Superior temporal gyrus (tissue), 1 donor: ENCODE results near the gene NECTIN1.

ENCODE experiments used
- DNase-seq: peaks from one replicate; pipeline ENCODE4 v3.0.0-alpha.2; 2016; ENCODE audit errors: extremely low spot score

NECTIN1 gene

DNA sequence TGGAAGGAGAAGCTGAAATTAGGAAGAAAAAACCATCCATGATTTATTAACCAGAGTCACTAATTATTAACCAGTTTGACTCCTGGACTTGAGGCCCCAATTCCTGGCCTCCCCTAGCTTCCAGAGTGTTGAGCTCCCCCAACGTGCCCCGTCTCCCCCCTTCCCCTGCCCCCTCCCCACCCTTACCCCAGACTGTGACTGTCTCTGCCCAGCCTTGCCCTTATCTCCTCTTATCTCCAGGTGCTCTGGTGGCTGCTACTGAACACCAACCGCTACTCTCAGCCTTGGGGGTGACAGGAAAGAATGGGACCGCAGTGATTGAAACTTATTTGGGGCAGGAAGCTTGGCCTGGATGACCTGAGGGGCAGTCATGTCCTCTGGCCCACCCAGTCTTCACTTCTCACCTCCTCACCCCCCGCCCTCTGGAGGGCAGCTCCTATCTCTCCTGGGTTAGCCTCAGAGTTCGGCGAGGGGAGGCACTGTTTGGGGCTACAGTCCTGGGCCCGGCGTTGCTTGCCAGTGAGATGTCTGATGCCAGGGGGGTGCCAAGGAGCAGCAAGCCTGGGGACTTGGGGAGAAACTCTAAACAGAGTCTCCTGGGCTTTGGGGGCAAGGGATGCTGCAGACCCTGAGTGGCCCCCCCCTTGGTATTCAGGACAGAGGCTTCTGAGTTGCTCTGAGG is 15.5 kb downstream of the NECTIN1 start:
- DNase-seq, result no peak

DNA sequence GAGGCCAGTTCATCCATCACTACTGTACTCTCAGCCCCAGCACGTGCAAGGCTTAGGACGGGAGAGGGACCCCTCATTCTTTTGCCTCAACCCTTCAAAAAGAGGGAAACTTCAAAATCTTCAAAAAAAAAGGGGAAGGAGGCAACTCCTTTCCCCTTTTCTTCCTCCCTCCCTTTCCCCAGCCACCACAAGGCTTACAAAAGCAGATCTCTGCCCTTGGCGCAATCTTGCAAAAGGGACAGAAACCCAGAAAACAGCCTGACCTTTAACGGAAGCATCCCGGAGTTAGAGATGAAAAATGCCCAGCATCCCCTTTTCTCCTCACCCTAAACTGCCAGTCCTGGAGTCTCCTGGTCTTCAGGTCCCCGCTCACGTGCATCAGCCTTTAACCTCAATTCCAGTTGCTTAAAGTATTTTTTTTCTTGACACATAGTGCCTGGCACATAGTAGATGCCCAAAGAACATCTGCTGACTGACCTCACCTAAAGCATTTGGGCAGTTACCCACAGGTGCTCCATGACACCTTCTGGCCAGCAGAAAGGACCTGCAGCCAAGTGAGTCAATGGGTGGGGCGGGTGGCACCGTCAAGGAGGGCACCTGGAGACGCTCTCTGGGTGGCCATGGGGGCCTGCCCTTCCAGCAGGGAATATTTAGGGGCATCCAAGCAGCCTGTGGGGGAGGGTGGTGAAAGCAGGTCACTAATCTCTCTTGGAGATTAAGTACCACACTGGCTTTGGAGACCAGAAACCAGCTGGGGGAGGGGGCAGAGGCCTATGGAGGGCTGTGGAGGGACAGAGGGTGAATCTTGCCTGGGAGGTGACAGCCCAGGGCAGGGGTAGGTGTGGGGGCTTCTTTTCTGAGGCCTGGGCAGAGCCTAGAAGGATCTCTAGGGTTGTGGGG is 16.3 kb downstream of the NECTIN1 start:
- DNase-seq, result no peak

DNA sequence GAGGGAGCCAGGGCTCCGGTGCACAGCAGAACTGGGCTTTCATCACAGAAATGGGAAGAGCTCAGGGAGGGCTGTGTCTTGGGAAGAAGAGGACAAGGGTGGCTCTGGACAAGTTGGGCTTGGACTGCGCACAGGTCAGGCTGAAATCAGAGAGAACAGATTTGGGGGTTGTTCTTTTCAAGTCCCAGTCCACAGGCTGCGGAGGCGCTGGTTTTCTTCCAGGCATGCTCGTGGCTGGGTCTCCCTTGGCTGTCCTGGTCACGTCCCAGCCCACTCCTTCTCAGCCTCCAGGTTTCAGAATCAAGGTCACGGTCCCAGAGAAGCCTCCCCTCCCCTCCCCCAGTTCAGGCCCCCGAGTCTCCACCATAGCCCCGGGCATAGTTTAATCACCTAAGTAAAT is 17.0 kb downstream of the NECTIN1 start:
- no peak for DNase-seq

DNA sequence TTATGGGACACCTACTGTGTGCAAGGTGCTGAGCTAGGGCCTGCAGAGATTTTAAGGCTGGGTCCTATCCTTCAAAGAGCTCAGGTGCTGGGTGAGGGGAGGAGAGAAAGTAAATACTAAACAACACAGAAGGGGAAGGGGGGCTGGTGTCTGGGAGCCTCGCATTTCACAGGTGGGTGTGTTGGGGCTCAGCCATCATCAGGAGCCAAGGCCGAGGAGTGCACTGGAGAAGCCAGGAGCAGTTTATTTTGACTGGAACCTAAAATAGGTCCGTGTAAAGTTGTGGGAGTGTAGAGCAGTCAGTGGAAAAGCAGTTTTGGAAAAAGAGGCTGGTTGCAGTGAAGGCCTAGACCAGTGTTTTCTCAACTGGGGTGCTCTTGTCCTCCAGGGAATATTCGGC is 17.5 kb downstream of the NECTIN1 start:
- DNase-seq, result no peak

DNA sequence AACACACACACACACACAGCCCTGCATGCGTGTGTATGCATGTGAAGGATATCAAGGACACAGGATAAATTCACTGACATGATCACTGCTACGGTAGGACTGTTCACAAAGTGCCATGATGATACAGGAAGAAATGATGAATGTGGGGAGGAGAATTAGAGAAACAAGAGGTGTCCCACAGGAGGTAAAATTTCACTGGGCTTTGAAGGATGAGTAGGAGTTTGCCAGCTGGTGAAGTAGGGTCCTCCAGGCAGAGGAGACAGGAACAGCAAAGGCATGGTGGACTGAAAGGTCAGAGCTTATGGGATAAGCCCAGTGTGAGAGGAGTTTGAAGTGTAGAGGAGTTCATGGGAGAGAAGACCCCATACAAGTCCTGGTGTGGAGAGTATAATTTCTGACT is 18.6 kb downstream of the NECTIN1 start:
- no peak for DNase-seq

DNA sequence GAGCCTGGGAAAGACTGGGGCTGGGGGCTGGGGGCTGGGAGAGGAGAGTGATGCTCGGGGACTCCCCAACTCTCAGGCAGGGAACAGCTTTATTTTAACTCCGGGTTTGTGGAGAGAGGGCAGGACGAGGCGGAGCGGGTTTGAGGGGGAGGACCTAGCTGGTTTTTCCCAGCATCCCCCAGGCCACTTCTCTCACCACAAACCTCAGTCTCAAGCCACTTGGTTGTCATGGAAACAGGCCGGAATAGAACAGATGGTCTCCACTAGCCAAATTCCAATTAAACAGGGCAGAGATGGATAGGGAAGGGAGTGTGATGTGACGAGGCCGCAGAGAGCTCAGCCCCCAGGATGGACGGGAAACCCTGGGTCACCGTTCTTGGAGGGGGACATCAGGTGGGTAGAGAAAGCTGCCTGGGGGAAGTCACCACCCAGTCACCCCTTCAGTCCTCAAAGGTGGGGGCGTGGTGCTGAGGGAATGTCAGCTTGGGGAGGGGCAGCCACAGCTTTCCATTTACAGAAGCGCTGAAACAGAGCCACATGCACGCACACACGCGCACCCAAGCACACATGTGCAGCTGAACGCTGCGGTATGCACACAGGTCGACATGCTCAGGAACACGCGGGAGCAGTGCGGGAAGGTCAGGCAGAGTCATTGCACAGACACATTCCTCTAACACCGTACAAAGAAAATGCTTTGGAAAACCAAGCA is 19.2 kb downstream of the NECTIN1 start:
- DNase-seq, result peak; percentile 77

DNA sequence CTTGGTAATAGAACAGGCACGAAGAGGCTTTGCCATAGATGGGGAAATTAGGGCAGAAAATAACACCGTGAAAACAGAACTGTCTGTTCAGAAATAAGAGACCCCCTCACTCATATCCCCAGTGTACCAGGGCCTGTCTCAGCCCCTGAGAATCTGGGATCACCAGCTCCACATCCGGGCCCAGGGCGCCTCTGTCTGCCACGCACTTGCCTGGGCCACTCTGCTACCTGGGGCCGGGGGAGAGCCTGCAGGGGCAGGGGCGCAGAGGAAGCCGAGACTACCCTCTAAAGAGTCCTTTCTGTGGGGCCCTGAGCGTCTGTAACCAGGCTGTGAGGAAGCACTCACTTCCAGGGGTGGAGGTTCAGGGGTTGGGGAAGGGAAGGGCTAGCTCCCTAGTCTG is 19.8 kb downstream of the NECTIN1 start:
- DNase-seq, result no peak

DNA sequence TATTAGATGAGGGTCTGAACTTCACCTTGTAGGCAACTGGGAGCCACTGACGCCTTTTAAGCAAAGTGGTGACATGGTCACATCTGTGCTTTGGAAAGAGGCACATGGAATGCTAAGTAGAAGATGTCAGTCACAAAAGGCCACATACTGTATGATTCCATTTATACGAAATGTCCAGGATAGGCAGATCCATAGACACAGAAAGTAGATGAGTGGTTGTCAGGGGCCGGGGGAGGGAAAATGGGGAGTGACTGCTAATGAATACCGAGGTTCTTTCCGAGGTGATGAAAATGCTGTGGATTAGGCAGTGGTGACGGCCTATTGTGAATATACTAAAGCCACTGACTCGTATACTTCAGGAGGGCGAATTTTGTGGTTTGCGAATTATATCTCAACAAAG is 20.6 kb downstream of the NECTIN1 start:
- DNase-seq, result no peak

DNA sequence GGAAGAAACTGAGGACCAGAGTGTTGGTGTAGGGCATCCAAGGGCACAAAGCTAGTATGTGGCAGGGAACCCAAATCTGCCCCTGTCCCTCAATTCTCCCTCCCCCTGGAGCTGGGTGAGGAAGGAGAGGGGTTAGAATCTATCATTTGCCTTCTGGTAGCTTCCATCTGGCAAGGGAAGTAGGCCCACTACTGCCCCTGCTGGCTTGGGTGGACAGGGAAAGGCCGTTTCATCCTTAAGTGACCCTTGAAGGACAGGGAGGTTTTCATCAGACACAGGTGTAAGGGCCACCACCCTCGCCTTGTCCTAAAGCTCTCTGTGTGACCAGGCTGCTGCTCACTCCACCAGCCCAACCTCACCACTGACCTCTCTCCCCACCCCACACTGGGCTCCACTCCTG is 22.1 kb downstream of the NECTIN1 start:
- no peak for DNase-seq

DNA sequence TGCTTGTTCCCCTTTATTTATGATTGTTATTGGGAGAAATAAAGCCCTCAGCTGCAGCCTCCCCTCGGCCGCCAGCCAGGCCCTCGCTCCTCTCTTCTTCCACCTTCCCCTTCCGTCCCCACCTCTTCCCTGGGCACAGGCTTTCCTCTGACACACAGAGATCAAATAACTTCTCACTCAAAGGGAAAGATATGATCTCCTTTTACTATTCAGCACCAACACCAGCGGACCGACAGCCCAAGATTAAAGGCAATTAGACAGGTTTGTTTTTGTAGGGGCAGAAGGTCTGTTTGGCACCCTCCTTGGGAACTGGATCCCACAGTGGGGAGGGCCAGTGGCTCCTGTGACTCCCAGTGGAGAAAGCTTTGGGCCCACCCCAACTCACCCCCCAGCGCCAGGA is 23.0 kb downstream of the NECTIN1 start:
- no peak for DNase-seq

DNA sequence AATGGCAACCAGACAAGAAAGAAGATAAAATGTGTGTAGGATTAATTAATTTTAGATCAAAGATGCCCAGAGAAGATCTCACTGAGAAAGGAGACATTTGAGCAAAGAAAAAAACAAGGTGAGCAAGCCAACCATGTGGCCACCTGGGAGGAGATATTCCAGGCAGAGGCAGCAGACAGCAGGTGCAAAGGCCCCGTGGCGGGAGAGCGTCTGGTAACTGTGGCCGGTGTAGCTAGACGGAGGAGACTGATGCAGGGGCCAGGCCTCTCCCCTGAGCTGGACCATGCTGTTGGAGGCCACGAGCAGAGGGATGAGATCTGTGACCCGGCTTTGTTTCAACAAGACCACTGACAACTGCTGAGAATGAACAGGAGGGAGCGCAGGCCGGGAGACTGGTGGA is 23.6 kb downstream of the NECTIN1 start:
- no peak for DNase-seq

DNA sequence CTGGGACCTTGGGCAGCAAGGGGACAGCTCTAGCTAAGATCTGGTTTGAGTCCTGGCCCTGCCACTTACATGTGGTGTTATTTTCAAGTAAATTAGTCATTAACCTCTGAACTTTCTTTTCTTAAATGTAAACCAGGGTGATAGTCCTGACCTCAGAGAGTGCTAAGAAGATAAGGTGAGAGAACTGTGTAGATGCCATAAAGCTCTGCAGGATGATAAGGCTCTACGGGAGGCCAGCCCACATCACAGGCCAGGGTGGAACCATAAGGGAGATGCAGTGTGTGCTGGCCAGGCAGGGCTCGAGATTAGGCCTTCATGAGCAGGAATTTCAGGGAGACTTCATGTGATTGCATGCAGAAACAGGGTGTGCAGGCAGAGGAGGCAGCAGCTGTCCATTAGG is 24.2 kb downstream of the NECTIN1 start:
- DNase-seq, result no peak

DNA sequence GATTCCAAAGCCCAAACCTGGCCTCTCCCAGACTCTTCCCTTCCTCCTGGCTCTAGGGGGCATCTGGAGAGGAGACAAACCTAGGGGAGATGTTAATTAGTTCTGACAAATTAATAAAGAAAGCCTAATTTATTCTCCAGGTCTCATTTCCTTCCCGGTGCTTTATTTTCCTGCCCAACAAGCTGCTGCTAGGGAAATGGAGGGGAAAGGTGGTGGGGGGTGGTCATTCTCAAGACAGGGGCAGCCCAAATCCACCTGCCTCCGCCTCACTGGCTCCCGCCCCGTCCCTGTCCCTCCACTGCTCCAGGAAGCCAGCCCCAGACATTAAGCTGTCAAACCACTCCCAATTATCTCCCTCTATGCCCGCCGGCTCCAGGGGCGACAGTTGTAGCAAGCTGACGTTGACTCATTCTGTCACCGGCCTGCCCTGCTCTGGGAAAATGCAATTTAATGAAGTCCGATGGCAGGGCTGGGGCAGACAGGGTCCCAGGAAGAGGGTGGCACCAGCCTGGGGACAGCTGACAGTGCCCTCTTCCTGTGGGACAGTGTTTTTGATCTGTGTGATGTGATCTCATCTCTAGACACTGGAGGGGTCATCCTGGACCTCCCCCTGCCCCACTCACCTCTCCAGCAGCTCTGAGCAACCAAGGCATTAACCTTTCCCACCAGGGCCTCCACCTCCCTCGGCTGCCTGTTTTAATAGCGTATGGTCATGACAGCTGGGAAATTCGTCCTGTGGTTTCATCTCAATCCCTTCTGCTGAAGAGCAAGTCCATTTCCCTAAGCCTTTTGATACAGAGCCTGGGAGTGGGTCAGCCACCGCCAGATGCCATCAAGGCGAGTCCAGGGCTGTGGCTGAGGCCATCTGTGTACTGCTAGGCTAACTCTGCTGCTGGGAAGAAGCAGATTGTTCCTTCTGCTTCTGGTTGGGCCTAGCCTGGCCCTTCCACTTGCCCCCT is 27.1 kb downstream of the NECTIN1 start:
- no peak for DNase-seq

DNA sequence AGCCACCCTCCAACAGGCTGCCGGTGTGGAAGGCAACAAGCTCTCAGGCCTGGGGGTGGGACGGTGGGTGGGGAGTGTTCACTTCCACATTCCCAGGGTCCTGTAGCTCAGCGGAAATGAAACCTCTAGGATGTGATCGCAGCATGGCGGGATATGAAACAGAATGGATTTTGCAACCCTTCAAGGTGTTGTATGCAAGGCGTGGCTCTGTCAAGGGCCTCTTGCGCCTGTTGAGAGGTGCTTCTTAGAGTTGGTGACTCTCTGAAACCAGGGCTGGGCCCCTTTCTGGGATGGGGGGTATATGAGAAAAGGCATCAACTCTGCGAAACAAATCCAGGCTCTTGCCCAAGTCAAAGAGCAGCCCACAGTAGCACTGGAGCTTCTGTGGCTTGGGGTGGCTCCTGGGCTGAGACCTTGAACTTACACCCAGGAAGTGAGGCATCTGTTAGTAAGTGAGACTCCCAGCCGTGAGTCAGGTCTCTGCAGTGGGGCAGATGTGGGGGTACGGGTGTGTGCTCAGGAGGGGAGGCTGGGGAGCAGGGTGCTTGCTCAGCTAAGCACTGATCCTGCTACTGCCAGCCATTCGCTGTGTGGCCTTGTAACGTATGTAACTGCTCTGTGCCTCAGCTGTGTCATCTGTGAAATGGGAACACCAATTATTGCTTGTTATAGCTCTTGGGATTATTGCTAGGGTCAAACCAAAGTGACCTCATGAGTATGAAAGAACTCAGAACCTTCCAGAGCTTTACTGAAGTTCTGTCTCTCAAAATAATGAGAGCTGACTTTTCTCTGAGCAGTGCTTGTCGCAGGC is 28.3 kb downstream of the NECTIN1 start:
- DNase-seq, result no peak

DNA sequence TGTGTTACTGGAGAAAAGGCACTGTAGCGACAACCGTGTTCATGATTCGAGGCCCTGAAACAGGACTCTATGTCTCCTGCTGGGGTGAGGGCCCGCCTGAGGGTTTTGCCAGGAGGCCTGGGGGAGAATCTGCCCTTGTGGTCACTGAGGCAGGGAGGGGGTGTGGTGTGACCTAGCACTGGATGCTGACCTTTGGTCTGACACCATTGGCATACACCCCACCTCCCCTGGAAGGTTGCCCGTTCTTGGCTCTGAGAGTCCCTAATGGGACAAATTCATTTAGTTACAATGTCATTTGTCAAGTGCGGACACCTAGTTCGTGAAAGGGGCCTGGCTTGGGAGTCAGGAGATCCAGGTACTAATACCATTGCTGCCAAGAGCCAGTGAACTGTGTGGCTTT is 29.0 kb downstream of the NECTIN1 start:
- DNase-seq, result no peak

DNA sequence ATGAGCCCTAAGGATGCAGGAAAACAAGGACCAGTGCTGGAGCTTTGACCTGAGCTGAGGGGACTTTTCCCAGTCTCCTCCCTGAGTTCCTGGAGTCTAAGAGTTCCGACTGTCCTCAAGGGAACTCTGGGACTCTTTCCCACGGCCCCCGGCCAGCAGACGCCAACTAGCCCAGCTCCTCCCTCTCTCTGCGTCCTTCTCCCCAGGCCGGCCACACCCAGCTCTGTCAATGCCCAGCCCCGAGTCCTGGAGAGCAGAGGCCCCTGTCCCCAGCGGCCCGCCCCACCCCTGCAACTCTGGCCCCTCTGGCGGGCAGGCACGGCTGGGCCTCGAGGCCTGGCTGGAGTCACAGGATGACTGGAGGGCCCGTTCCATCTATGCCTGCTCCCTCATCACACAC is 29.8 kb downstream of the NECTIN1 start:
- no peak for DNase-seq

DNA sequence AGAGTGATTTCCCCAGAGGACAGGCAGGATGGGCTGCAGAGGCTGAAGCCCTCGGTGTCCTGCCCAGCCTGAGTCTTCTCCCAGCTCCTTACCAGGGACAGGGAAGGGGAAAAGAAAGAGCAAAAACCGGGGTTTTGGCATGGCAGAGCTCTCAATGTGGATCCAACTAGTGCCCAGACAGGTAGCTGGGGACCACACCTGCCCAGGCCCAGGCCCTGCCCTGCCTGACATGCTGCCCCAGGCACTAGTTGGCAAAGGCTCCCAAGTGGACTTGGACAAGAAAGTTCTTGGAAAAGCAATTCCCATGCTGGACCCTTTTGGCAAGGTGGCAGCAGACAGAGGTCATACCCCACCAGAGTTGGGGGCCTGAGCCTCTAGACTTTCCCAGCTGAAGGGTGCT is 31.1 kb downstream of the NECTIN1 start:
- no peak for DNase-seq

DNA sequence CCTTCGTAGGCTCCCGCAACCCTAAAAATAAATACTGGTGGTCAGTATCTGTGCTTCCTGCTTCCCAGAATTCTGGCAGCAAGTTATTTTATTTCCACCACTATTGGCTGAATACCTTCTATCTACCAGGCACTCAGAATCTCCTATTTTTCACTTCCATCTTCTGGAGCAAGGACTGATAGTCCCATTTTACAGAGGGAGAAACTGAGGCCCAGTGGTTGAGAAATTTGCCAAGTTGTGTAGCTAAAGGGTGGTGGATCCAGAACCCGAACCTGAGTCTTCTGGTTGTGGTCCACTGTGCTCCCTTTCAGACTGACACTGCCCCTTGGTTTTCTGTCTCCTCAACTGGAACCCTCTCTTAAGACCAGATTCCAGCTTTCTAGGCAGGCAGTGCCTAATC is 31.6 kb downstream of the NECTIN1 start:
- no peak for DNase-seq

DNA sequence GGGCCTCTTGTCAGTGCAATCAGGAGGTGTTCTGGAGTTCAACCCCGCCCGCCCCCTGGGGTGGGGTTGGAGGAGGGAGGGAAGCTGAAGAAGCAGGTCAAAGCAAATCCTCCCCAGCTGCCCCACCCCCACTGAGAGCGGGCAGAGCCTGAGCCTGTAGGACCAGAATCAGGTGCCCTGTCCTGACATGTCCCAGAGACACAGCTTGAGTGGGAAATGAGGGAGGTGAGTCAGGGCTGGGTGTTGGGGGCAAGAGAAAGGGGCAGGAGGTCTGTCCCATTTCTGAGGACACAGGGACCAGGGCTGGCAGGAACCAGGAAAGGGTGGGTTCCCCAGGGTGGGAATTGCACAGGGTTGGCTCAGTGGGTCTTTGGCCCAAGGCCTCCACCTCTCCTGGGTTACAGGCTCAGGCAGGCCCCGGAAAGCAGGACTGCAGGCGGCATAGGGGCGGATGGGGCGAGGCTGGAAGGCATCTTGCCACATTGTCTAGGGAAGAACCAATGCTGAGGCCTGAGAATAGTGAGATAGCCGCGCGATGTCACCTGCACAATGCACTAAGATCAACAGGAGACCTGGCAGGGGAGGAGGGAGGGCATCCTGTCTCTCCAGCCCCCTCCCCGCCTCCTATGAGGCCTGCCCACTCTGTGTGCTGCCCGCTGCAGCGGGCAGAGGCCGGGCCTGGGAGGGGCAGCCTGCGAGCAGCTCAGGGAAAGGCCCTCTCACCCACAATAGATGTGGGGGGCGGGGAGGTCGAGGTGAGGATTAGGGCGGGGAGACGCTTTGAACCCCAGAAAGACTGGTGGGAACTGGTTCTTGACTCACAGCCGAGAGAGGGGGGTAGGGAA is 32.4 kb downstream of the NECTIN1 start:
- no peak for DNase-seq

DNA sequence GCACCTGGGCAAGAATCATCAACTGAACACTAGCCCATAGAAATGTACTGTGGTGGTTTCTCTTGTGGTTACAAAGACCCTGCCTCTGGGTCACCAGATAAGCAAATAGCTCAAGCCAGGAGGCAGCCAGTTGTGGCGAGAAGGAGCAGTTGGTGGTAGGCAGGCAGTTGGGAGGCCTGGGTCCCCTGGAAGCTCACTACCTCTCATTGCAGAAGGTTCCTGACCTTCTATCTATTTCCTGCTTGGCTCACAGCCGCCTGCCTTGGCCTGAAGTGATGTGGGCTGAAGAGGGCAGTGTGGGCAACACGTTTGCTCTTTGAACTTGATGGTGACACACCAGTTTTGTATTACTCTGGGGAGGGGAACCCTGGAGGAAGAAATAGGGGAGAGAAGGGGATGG is 34.7 kb downstream of the NECTIN1 start:
- DNase-seq, result no peak
